Activated CD4-positive, alpha-beta memory T cell treated with anti-CD3 and anti-CD28 coated beads for 36 hours (primary cell): ENCODE data around the gene MEMO1. TPM values are rescaled to one million over a fixed set of nuclear protein-coding genes. Genes with fewer than 3 reads are reported as not detected.
"Not testable (repeated sequence)": the region's sequence is repeated elsewhere in the genome, so short reads cannot be mapped to it uniquely, and the experiment has no call there.

Experiments
- CTCF ChIA-PET: fragments of 350-600 bp; sonication (Branson Sonifier 250); formaldehyde crosslinking; loops from one replicate; lab custom pipeline; 2021; ENCODE audit warnings: antibody characterized with exemption, inconsistent platforms; lab: Charles Lee
- POLR2A ChIA-PET: fragments of 350-600 bp; sonication (Branson Sonifier 250); formaldehyde crosslinking; loops from one replicate; lab custom pipeline; 2021; ENCODE audit warnings: antibody characterized with exemption; lab: Charles Lee
- DNase-seq: peaks from one replicate; pipeline ENCODE4 v3.0.0-alpha.2; 2020
- H3K27ac Mint-ChIP-seq: one replicate; pipeline ENCODE4 v1.8.0; 2021; ENCODE audit warnings: mixed read lengths
- H3K27me3 Mint-ChIP-seq: one replicate; pipeline ENCODE4 v1.8.0; 2021; ENCODE audit warnings: mixed read lengths
- H3K36me3 Mint-ChIP-seq: one replicate; pipeline ENCODE4 v1.8.0; 2021; ENCODE audit warnings: mixed read lengths
- H3K4me1 Mint-ChIP-seq: one replicate; pipeline ENCODE4 v1.8.0; 2021; ENCODE audit warnings: low read depth, mixed read lengths
- H3K4me3 Mint-ChIP-seq: one replicate; pipeline ENCODE4 v1.8.0; 2021; ENCODE audit warnings: mild to moderate bottlenecking, mixed read lengths
- H3K9me3 Mint-ChIP-seq: one replicate; pipeline ENCODE4 v1.8.0; 2021; ENCODE audit warnings: mixed read lengths
- intact Hi-C: fragments of 100-400 bp; cut with micrococcal nuclease; formaldehyde crosslinking; loops from one replicate; pipeline ENCODE4 v1.15.1; 2023
- total RNA-seq, 2 experiments: library from RNA; stranded (reverse); gene quantifications; one replicate each; pipeline ENCODE4 v1.2.3, GENCODE V29; 2021

Gene MEMO1
- total RNA-seq, 2 experiments from 2014 or later: 44.7 to 47.6 TPM

GRCh38 chr2:32011485-32011960 lies 715 bp upstream of the MEMO1 start:
- Mint-ChIP-seq H3K36me3 (no peaks in the 10 kb centered on the region), H3K27ac (peak overlapping the region; percentile 95), H3K4me1 (peaks cover 31% of the 10 kb centered on the region), H3K4me3 (peak overlapping the region; percentile 86), H3K9me3 (no peaks in the 10 kb centered on the region), H3K27me3 (no peaks in the 10 kb centered on the region)
- DNase-seq: no peak
- POLR2A ChIA-PET: interaction anchor here (1.2 to 1.6 kb wide), 2 partner anchors 28 to 51 kb away, joined by 5 to 11 read pairs; partner anchors contain the start of genes DPY30 and SPAST
- CTCF ChIA-PET: no interaction called here
- intact Hi-C loops: loop anchor here (1.0 kb wide), 2 partner anchors 28 to 52 kb away; partner anchors contain the start of genes DPY30 and SPAST

GRCh38 chr2:32010280-32010669 lies 533 bp downstream of the MEMO1 start:
- Mint-ChIP-seq H3K4me3 (peak overlapping the region; percentile 47), H3K4me1 (peaks cover 40% of the 10 kb centered on the region), H3K27ac (peak overlapping the region; percentile 57)
- H3K27me3 Mint-ChIP-seq, H3K9me3 Mint-ChIP-seq, CTCF ChIA-PET, intact Hi-C loops, H3K36me3 Mint-ChIP-seq: not testable (repeated sequence)
- POLR2A ChIA-PET: interaction anchor here (1.2 to 1.6 kb wide), 2 partner anchors 30 to 155 kb away, joined by 5 to 11 read pairs; partner anchors contain the start of genes DPY30 and SLC30A6
- DNase-seq: peak; percentile 76

GRCh38 chr2:32009516-32010256 lies 1.1 kb downstream of the MEMO1 start:
- H3K4me3 Mint-ChIP-seq: peak overlapping the region; percentile 88
- intact Hi-C loops: loop anchor here (2.0 to 5.0 kb wide), 2 partner anchors 52 to 155 kb away; partner anchors contain the start of gene SLC30A6
- peak overlapping the region; percentile 87 for H3K27ac Mint-ChIP-seq
- peaks cover 2% of the 10 kb centered on the region for H3K36me3 Mint-ChIP-seq
- DNase-seq: peak; percentile 51
- no peaks in the 10 kb centered on the region for H3K27me3 Mint-ChIP-seq
- no peaks in the 10 kb centered on the region for H3K9me3 Mint-ChIP-seq
- POLR2A ChIA-PET: interaction anchor here (0.9 to 2.2 kb wide), 5 partner anchors 10 to 156 kb away, joined by 3 to 11 read pairs (median 3); partner anchors contain the start of genes DPY30 and SLC30A6
- CTCF ChIA-PET: interaction anchor here (1.4 kb wide), 1 partner anchor 53 kb away, joined by 7 read pairs; the partner anchor contains the start of gene SPAST
- H3K4me1 Mint-ChIP-seq: peaks cover 45% of the 10 kb centered on the region

- peaks cover 50% of the 10 kb centered on the region for H3K4me1 Mint-ChIP-seq
- DNase-seq: peak; percentile 38
Measured at GRCh38 chr2:32008805-32009515, 1.8 kb downstream of the MEMO1 start.

GRCh38 chr2:32007121-32007391 lies 3.8 kb downstream of the MEMO1 start:
- Mint-ChIP-seq H3K27me3 (no peaks in the 10 kb centered on the region), H3K4me3 (no peak overlapping the region), H3K9me3 (no peaks in the 10 kb centered on the region), H3K36me3 (peaks cover 3% of the 10 kb centered on the region), H3K27ac (no peak overlapping the region), H3K4me1 (peaks cover 52% of the 10 kb centered on the region)
- DNase-seq: no peak
- ChIA-PET POLR2A (no interaction called here), CTCF (no interaction called here)
- intact Hi-C loops: loop anchor here (5.0 kb wide), 1 partner anchor 50 kb away; no protein-coding TSS in a partner anchor

More at GRCh38 chr2:32008805-32009515, 1.8 kb downstream of the MEMO1 start:
- POLR2A ChIA-PET: interaction anchor here (0.7 to 2.2 kb wide), 7 partner anchors 9 to 775 kb away, joined by 3 to 11 read pairs (median 3); partner anchors contain the start of genes DPY30 and EHD3
- peak overlapping the region; percentile 88 for H3K4me3 Mint-ChIP-seq
- H3K9me3 Mint-ChIP-seq: no peaks in the 10 kb centered on the region
- intact Hi-C loops: loop anchor here (2.0 to 5.0 kb wide), 2 partner anchors 52 to 156 kb away; partner anchors contain the start of gene SLC30A6
- peaks cover 3% of the 10 kb centered on the region for H3K36me3 Mint-ChIP-seq
- H3K27me3 Mint-ChIP-seq: no peaks in the 10 kb centered on the region
- CTCF ChIA-PET: interaction anchor here (0.8 to 1.4 kb wide), 3 partner anchors 9 to 54 kb away, joined by 3 to 7 read pairs (median 5); partner anchors contain the start of gene SPAST
- peak overlapping the region; percentile 87 for H3K27ac Mint-ChIP-seq

GRCh38 chr2:32005371-32005976 lies 5.3 kb downstream of the MEMO1 start:
- H3K36me3 Mint-ChIP-seq: peaks cover 3% of the 10 kb centered on the region
- H3K9me3 Mint-ChIP-seq: no peaks in the 10 kb centered on the region
- no peaks in the 10 kb centered on the region for H3K27me3 Mint-ChIP-seq
- ChIA-PET CTCF (no interaction called here), POLR2A (no interaction called here)
- no peak for DNase-seq
- intact Hi-C loops: loop anchor here (5.0 kb wide), 1 partner anchor 48 kb away; no protein-coding TSS in a partner anchor
- H3K4me1 Mint-ChIP-seq: peaks cover 48% of the 10 kb centered on the region
- no peak overlapping the region for H3K4me3 Mint-ChIP-seq
- H3K27ac Mint-ChIP-seq: no peak overlapping the region

GRCh38 chr2:32003791-32004190 lies 7.0 kb downstream of the MEMO1 start:
- Mint-ChIP-seq H3K27ac (no peak overlapping the region), H3K27me3 (no peaks in the 10 kb centered on the region), H3K9me3 (no peaks in the 10 kb centered on the region), H3K4me1 (peaks cover 55% of the 10 kb centered on the region), H3K4me3 (no peak overlapping the region), H3K36me3 (peaks cover 3% of the 10 kb centered on the region)
- CTCF ChIA-PET: no interaction called here
- no peak for DNase-seq
- POLR2A ChIA-PET: no interaction called here
- intact Hi-C loops: no loop called here

- H3K4me1 Mint-ChIP-seq: peaks cover 53% of the 10 kb centered on the region
- CTCF ChIA-PET: no interaction called here
Measured at GRCh38 chr2:32002406-32002805, 8.4 kb downstream of the MEMO1 start.

GRCh38 chr2:31999438-31999837 lies 11.4 kb downstream of the MEMO1 start:
- intact Hi-C loops: no loop called here
- Mint-ChIP-seq H3K27ac (no peak overlapping the region), H3K4me1 (peaks cover 51% of the 10 kb centered on the region), H3K27me3 (no peaks in the 10 kb centered on the region), H3K9me3 (no peaks in the 10 kb centered on the region), H3K36me3 (peaks cover 2% of the 10 kb centered on the region), H3K4me3 (no peak overlapping the region)
- DNase-seq: no peak
- CTCF ChIA-PET: interaction anchor here (0.7 to 1.1 kb wide), 2 partner anchors 9 to 138 kb away, joined by 3 to 4 read pairs; no protein-coding TSS in a partner anchor
- POLR2A ChIA-PET: interaction anchor here (0.7 to 1.3 kb wide), 2 partner anchors 9 to 10 kb away, joined by 3 to 5 read pairs; no protein-coding TSS in a partner anchor

More at GRCh38 chr2:32002406-32002805, 8.4 kb downstream of the MEMO1 start:
- H3K27ac Mint-ChIP-seq: no peak overlapping the region
- POLR2A ChIA-PET: no interaction called here
- peaks cover 3% of the 10 kb centered on the region for H3K36me3 Mint-ChIP-seq
- no peak for DNase-seq
- no peaks in the 10 kb centered on the region for H3K9me3 Mint-ChIP-seq
- intact Hi-C loops: no loop called here
- H3K4me3 Mint-ChIP-seq: no peak overlapping the region
- no peaks in the 10 kb centered on the region for H3K27me3 Mint-ChIP-seq

- ChIA-PET CTCF (interaction anchor here (1.8 kb wide), 1 partner anchor 9 kb away, joined by 5 read pairs; no protein-coding TSS in a partner anchor), POLR2A (interaction anchor here (1.3 kb wide), 1 partner anchor 10 kb away, joined by 3 read pairs; no protein-coding TSS in a partner anchor)
- no peaks in the 10 kb centered on the region for H3K9me3 Mint-ChIP-seq
- no peaks in the 10 kb centered on the region for H3K27me3 Mint-ChIP-seq
- H3K4me3 Mint-ChIP-seq: no peak overlapping the region
- no peak for DNase-seq
- H3K27ac Mint-ChIP-seq: peak overlapping the region; percentile 1
- H3K4me1 Mint-ChIP-seq: peaks cover 46% of the 10 kb centered on the region
- intact Hi-C loops: no loop called here
- H3K36me3 Mint-ChIP-seq: no peaks in the 10 kb centered on the region
Measured at GRCh38 chr2:31998731-31999383, 12.0 kb downstream of the MEMO1 start.

GRCh38 chr2:31997653-31998052 lies 13.2 kb downstream of the MEMO1 start:
- Mint-ChIP-seq H3K4me1 (peaks cover 51% of the 10 kb centered on the region), H3K27me3 (no peaks in the 10 kb centered on the region), H3K27ac (peak overlapping the region; percentile 20), H3K4me3 (no peak overlapping the region), H3K9me3 (no peaks in the 10 kb centered on the region), H3K36me3 (no peaks in the 10 kb centered on the region)
- ChIA-PET POLR2A (interaction anchor here (1.4 kb wide), 1 partner anchor 11 kb away, joined by 3 read pairs; no protein-coding TSS in a partner anchor), CTCF (interaction anchor here (1.8 kb wide), 1 partner anchor 10 kb away, joined by 5 read pairs; no protein-coding TSS in a partner anchor)
- DNase-seq: no peak
- intact Hi-C loops: no loop called here
